H1 (cell line): ENCODE data around the gene HIPK3. TPM values are rescaled to one million over a fixed set of nuclear protein-coding genes. Genes with fewer than 3 reads are reported as not detected.

ENCODE experiments used
- BRCA1 ChIP-seq: IDR thresholded peaks from 2 replicates; pipeline ENCODE4 v1.6.1; 2012; ENCODE audit warnings: low read depth, low read length, improper control_type of control experiment
- CHD1 ChIP-seq: IDR thresholded peaks from 2 replicates; pipeline ENCODE4 v1.6.1; 2012; ENCODE audit warnings: low read depth, low read length, improper control_type of control experiment
- CTBP2 ChIP-seq: IDR thresholded peaks from 2 replicates; pipeline ENCODE4 v1.7.0; 2011; ENCODE audit warnings: borderline replicate concordance, mild to moderate bottlenecking, moderate library complexity, mixed read lengths, low read length; ENCODE audit not compliant: insufficient read depth, insufficient read length
- RBBP5 ChIP-seq: IDR thresholded peaks from 2 replicates; pipeline ENCODE4 v1.7.1; 2012; ENCODE audit warnings: low read depth, mild to moderate bottlenecking, inconsistent platforms, low read length, moderate library complexity, borderline replicate concordance
- RNF2 ChIP-seq: fragments of 200-900, 300-1000 bp; sonication (generic); IDR thresholded peaks from 2 replicates; pipeline ENCODE4 v1.7.1; 2016; ENCODE audit warnings: borderline replicate concordance, low read depth, mild to moderate bottlenecking, antibody characterized with exemption, low read length; ENCODE audit not compliant: poor library complexity, severe bottlenecking; ENCODE audit errors: missing control alignments
- SRF ChIP-seq: IDR thresholded peaks from 2 replicates; pipeline ENCODE4 v1.6.1; 2011; ENCODE audit warnings: mild to moderate bottlenecking, low read depth, low read length, moderate library complexity
- TAF7 ChIP-seq: optimal IDR thresholded peaks from 2 replicates; pipeline ENCODE3; 2011; ENCODE audit warnings: low read depth, mild to moderate bottlenecking, inconsistent platforms, low read length, moderate library complexity, borderline replicate concordance
- TCF12 ChIP-seq: IDR thresholded peaks from 2 replicates; pipeline ENCODE4 v1.6.1; 2011; ENCODE audit warnings: low read depth, mild to moderate bottlenecking, low read length
- polyA plus RNA-seq, 7 experiments: library from polyadenylated mRNA; depleted of rRNA in 3 of 7; stranded (reverse) in 5 of 7; unstranded in 2 of 7; fragments of >200 nt in 5 of 7; fragments of 200-250 nt in 2 of 7; gene quantifications; 1 replicate in 5 of 7; 2 replicates in 1 of 7; 4 replicates in 1 of 7; pipeline versions ENCODE4 v1.2.1 to v1.2.3, GENCODE V29; 2011 to 2013; ENCODE audit warnings: missing spikeins in 2 of 7, mixed read lengths in 2 of 7
- total RNA-seq: library from RNA; stranded (reverse); fragmentation: NEBNext Ultra II Directional; extraction: Animal tissue kit (Norgen Biotek cat#: 25700); gene quantifications from 2 replicates; pipeline ENCODE4 v1.2.1, GENCODE V29; 2021

Gene HIPK3
- total and polyA plus RNA-seq, 2 of the 8 experiments (the other 6 are each of a cell fraction or from before 2014, with no cell fraction given), result 5.0 to 22.3 TPM

DNA sequence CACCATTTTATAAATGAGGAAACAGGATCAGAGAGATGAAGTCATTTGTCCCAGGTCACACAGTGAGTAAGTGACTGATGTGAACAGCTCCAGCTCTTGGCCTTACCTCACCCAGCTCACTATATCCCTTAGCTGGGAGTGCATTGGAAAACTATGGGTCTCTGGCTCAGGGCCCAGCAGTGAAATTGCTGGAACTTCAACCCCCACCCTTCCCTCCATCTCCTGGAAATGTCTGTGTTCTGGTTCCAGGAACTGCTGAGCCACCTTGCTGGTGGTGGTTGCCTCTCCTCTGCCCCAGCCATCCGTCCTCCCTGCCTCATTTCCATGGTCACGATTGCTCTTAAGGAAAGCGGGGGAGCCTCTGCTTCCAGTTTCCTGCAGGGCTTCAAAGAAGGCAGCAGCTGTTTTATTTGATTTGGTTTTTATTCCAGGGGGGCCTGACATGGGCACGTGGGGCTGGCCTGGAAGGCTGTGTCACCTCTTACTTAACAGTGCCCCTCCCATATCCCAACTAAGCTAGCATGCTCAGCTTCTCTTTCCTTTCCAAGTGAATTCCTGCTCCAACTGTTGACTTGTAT, 49.7 kb upstream of the HIPK3 start (continued):
- TF ChIP-seq RBBP5 (no peak), TAF7 (no peak), SRF (no peak), TCF12 (no peak), CTBP2 (no peak), RNF2 (no peak), BRCA1 (no peak), CHD1 (no peak)
